Gastrocnemius medialis (tissue), 4 donors: Measurements from ENCODE around the gene SLC4A3.

Experiments
- CTCF ChIP-seq, 5 experiments: fragments of 450-650 bp in 3 of 5; fragments of 200-600 bp in 2 of 5; sonication (generic) in 2 of 5; IDR thresholded peaks in 4 of 5; conservative IDR thresholded peaks in 1 of 5; 1 replicate in 4 of 5; 2 replicates in 1 of 5; pipeline ENCODE4 v1.5.1; 2016 to 2019; ENCODE audit warnings: antibody characterized with exemption in 5 of 5, mild to moderate bottlenecking in 3 of 5, moderate library complexity in 3 of 5
- POLR2A ChIP-seq, 2 donors: fragments of 450-650 bp; IDR thresholded peaks; one replicate each; pipeline ENCODE4 v1.6.1; 2017; ENCODE audit warnings: antibody characterized with exemption in 2 of 2, mild to moderate bottlenecking in 2 of 2, moderate library complexity in 2 of 2

- TF ChIP-seq CTCF (IDR thresholded peaks at IDR 0.05 in 4 of 5, conservative IDR thresholded peaks at IDR 0.05 in 1 of 5): no peak
- no peak for TF ChIP-seq POLR2A (IDR thresholded peaks at IDR 0.05)
Measured at GRCh38 chr2:219637842-219638185, 10.4 kb downstream of the SLC4A3 start.
